ENCODE results near the gene UBR3.

DNA sequence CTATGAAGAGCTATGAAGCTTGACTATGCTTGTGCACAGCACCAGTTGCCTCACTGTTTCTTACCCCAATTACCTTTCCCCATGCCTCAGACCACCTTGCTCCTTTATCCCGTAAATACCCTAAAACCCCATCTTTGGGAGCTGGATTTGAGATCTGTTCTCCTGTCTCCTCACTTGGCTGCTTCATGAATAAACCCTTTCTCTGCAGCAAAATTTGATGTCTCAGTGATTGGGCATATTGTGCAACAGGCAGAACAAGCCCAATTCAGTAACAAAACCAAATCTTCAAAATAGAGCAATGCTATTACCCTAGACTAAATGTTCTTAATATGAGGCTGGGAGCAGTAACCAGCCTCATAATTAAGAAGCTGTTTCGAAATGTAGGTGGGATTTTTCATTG is 32.1 kb upstream of the UBR3 start:
- no peak for TF ChIP-seq POLR2A (IDR thresholded peaks at IDR 0.05)
- TF ChIP-seq, protein P1, sequence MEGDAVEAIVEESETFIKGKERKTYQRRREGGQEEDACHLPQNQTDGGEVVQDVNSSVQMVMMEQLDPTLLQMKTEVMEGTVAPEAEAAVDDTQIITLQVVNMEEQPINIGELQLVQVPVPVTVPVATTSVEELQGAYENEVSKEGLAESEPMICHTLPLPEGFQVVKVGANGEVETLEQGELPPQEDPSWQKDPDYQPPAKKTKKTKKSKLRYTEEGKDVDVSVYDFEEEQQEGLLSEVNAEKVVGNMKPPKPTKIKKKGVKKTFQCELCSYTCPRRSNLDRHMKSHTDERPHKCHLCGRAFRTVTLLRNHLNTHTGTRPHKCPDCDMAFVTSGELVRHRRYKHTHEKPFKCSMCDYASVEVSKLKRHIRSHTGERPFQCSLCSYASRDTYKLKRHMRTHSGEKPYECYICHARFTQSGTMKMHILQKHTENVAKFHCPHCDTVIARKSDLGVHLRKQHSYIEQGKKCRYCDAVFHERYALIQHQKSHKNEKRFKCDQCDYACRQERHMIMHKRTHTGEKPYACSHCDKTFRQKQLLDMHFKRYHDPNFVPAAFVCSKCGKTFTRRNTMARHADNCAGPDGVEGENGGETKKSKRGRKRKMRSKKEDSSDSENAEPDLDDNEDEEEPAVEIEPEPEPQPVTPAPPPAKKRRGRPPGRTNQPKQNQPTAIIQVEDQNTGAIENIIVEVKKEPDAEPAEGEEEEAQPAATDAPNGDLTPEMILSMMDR (IDR thresholded peaks at IDR 0.05), result no peak
- TF ChIP-seq POLR2AphosphoS5 (IDR thresholded peaks at IDR 0.05), result no peak
- no peak for TF ChIP-seq EP300 (IDR thresholded peaks at IDR 0.05)
